Type B pancreatic cell (in vitro differentiated cells): ENCODE data around the gene KBTBD12. TPM values are rescaled to one million over a fixed set of nuclear protein-coding genes. Genes with fewer than 3 reads are reported as not detected.
A peak's percentile ranks its signal among the peaks of the same experiment; 100 is the strongest.

Source experiments
- DNase-seq: peaks from one replicate; pipeline ENCODE4 v3.0.0; 2021; ENCODE audit warnings: mixed read lengths; ENCODE audit not compliant: unreplicated experiment; ENCODE audit errors: extremely low spot score
- H3K27ac Mint-ChIP-seq: 2 replicates; pipeline ENCODE4 v1.8.0; 2021; ENCODE audit warnings: mild to moderate bottlenecking, mixed read lengths
- H3K27me3 Mint-ChIP-seq: 2 replicates; pipeline ENCODE4 v1.8.0; 2021; ENCODE audit warnings: mixed read lengths
- H3K36me3 Mint-ChIP-seq: 2 replicates; pipeline ENCODE4 v1.8.0; 2021; ENCODE audit warnings: mixed read lengths
- H3K4me1 Mint-ChIP-seq: one replicate; pipeline ENCODE4 v1.8.0; 2021; ENCODE audit warnings: mixed read lengths; ENCODE audit not compliant: unreplicated experiment
- H3K4me3 Mint-ChIP-seq: 2 replicates; pipeline ENCODE4 v1.8.0; 2021; ENCODE audit warnings: mild to moderate bottlenecking, mixed read lengths
- H3K9me3 Mint-ChIP-seq: 2 replicates; pipeline ENCODE4 v1.8.0; 2021; ENCODE audit warnings: mixed read lengths
- total RNA-seq: library from RNA; stranded (reverse); gene quantifications from 2 replicates; pipeline ENCODE4 v1.2.1, GENCODE V29; 2021; ENCODE audit warnings: low replicate concordance
- TF ChIP-seq, protein P1 (sequence below): fragments of 200-600 bp; sonication (generic); conservative IDR thresholded peaks from 2 replicates; pipeline ENCODE4 v1.5.0; 2021; ENCODE audit warnings: antibody characterized with exemption, mild to moderate bottlenecking

The KBTBD12 gene
- total RNA-seq, 1 donor from 2014 or later = not detected

DNA sequence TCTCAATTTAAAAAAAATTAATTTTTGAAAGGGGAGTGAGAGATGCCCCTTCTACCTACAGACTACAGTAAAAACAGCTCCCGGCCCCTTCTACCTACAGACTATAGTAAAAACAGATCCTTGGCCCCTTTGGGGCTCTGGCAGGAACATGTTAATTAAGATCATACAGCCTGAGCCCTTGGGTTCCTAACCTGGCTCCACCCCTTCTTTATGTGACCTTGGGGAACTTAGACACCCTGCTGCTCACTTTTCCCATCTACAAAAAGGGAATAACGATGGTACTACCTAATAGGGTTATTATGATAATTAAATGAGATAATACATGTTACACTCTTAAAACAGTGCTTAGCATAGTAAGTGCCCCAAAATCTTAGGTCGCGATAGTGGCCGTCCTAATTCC is 77.1 kb downstream of the KBTBD12 start:
- Mint-ChIP-seq H3K4me3 (no peak overlapping the region), H3K27me3 (no peaks in the 10 kb centered on the region)

DNA sequence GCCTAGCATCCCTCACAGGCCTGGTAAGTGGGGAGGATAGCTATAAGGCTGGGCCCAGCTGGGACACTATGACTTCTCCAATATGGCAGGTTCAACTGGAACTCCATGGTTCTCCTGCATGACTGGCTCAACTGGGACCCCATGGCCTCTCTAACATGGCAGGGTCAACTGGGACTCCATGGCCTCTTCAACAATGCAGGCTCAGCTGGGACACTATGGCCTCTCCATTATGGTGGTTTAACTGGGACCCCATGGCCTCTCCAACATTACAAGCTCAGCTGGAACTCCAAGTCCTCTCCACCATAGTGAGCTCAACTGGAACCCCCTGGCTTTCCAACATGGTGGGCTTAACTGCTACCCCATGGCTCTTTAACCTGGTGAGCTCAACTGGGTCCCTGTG is 79.0 kb downstream of the KBTBD12 start:
- no peak overlapping the region for H3K4me3 Mint-ChIP-seq

More for the DNA sequence above, 77.1 kb downstream of the KBTBD12 start:
- Mint-ChIP-seq H3K27ac (no peak overlapping the region), H3K36me3 (no peaks in the 10 kb centered on the region), H3K9me3 (no peaks in the 10 kb centered on the region), H3K4me1 (no peaks in the 10 kb centered on the region)
- TF ChIP-seq, protein P1, sequence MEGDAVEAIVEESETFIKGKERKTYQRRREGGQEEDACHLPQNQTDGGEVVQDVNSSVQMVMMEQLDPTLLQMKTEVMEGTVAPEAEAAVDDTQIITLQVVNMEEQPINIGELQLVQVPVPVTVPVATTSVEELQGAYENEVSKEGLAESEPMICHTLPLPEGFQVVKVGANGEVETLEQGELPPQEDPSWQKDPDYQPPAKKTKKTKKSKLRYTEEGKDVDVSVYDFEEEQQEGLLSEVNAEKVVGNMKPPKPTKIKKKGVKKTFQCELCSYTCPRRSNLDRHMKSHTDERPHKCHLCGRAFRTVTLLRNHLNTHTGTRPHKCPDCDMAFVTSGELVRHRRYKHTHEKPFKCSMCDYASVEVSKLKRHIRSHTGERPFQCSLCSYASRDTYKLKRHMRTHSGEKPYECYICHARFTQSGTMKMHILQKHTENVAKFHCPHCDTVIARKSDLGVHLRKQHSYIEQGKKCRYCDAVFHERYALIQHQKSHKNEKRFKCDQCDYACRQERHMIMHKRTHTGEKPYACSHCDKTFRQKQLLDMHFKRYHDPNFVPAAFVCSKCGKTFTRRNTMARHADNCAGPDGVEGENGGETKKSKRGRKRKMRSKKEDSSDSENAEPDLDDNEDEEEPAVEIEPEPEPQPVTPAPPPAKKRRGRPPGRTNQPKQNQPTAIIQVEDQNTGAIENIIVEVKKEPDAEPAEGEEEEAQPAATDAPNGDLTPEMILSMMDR = no peak
- no peak for DNase-seq

DNA sequence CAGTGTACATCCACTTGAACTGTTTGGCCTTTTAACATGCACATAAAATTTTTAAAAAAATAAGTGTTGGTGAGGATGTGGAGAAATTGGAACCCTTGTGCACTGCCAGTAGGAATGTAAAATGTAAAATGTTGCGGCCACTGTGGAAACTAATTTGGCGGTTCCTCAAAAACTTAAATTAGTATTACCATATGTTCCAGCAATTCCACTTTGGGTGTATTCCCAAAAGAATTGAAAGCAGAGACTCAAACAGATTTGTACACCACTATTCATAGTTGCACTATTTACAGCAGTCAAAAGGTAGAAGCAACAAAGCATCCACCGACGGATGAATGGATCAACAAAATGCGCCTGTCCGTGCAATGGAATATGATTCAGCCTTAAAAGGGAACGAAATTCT is 82.0 kb downstream of the KBTBD12 start:
- DNase-seq = no peak
- TF ChIP-seq, protein P1 = no peak
- H3K27me3 Mint-ChIP-seq = no peaks in the 10 kb centered on the region
- no peak overlapping the region for H3K27ac Mint-ChIP-seq
- H3K4me1 Mint-ChIP-seq = no peaks in the 10 kb centered on the region
- H3K4me3 Mint-ChIP-seq = no peak overlapping the region
- H3K36me3 Mint-ChIP-seq = no peaks in the 10 kb centered on the region
- peaks cover 6% of the 10 kb centered on the region for H3K9me3 Mint-ChIP-seq

More for the DNA sequence above, 79.0 kb downstream of the KBTBD12 start:
- H3K9me3 Mint-ChIP-seq = no peaks in the 10 kb centered on the region
- TF ChIP-seq, protein P1 = no peak
- H3K4me1 Mint-ChIP-seq = no peaks in the 10 kb centered on the region
- no peak for DNase-seq
- H3K27me3 Mint-ChIP-seq = no peaks in the 10 kb centered on the region
- H3K36me3 Mint-ChIP-seq = no peaks in the 10 kb centered on the region
- no peak overlapping the region for H3K27ac Mint-ChIP-seq

DNA sequence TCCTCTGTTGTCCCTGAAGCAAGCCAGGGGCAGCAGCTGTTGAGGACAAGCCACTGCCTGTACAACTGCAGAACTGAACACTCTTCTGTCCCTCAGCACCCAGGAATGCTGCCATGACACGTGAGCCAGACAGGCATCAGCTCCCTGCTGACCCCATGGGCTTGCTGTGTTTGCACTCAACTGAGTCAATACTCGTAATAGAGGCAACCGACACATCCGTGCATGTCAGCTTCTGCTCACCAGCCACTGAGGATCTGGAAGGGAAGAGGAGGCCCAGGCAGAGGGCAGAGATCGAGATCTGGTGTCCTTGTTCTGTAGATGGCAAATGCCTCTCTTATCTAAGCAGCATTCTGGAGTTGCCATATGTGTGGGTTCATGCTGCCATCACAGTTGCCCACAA is 82.9 kb downstream of the KBTBD12 start:
- H3K27me3 Mint-ChIP-seq = no peaks in the 10 kb centered on the region

DNA sequence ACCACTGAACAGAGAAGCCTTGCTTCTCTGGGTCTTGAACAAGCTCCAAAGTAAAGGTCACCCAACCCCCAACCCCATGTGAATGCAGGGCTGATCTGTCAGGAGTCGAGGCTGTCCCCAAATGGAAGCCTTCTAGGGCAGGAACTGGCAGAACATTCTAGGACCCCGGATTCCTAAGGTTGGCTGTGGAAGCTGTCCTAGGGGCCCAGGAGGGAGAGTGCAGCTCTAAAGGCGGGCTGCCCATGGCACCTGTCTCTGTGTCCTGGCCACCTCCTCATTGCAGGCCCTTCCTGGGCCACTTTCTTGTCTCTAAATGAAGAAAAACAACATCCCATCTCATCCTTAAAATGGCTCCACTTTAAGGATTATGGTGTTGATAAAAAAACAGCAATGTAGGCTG is 83.6 kb downstream of the KBTBD12 start:
- TF ChIP-seq, protein P1 = no peak
- peak; percentile 53 for DNase-seq
- Mint-ChIP-seq H3K4me1 (no peaks in the 10 kb centered on the region), H3K4me3 (no peak overlapping the region), H3K27me3 (no peaks in the 10 kb centered on the region), H3K36me3 (no peaks in the 10 kb centered on the region), H3K27ac (no peak overlapping the region), H3K9me3 (peaks cover 6% of the 10 kb centered on the region)

More for the DNA sequence above, 82.9 kb downstream of the KBTBD12 start:
- no peaks in the 10 kb centered on the region for H3K36me3 Mint-ChIP-seq
- H3K9me3 Mint-ChIP-seq = peaks cover 6% of the 10 kb centered on the region
- no peaks in the 10 kb centered on the region for H3K4me1 Mint-ChIP-seq
- no peak overlapping the region for H3K4me3 Mint-ChIP-seq
- TF ChIP-seq, protein P1 = no peak
- peak overlapping the region; percentile 34 for H3K27ac Mint-ChIP-seq
- DNase-seq = peak; percentile 58
